K562 (cell line): ENCODE data around the gene TCOF1. TPM values are rescaled to one million over a fixed set of nuclear protein-coding genes. Genes with fewer than 3 reads are reported as not detected.
A peak's percentile ranks its signal among the peaks of the same experiment; 100 is the strongest.

Experiments used
- SPI1 ChIP-seq: IDR thresholded peaks from 2 replicates; pipeline ENCODE4 v1.6.1; 2011; ENCODE audit warnings: low read depth, low read length, control low read depth, borderline replicate concordance
- polyA plus RNA-seq, 8 experiments: library from polyadenylated mRNA; depleted of rRNA in 4 of 8; stranded (reverse) in 5 of 8; unstranded in 3 of 8; fragments of >200 nt; fragmentation: Nextera tagmentation in 2 of 8; fragmentation: Illumina TruSeq in 1 of 8; extraction: Ambion mirVana in 2 of 8; extraction: Trizol in 1 of 8; gene quantifications; 2 replicates each; pipeline versions ENCODE4 v1.2.1 to v1.2.3, GENCODE V29; 2011 to 2014; ENCODE audit warnings: inconsistent platforms in 1 of 8, missing spikeins in 1 of 8
- total RNA-seq, 7 experiments: library from RNA; depleted of rRNA in 6 of 7; stranded (reverse); fragments of >200 nt in 6 of 7; fragmentation: Illumina TruSeq in 2 of 7; extraction: Trizol in 2 of 7; gene quantifications; 2 replicates each; pipeline versions ENCODE4 v1.2.1 to v1.2.3, GENCODE V29; 2011 to 2021; ENCODE audit warnings: low replicate concordance in 1 of 7
- TF ChIP-seq, protein P1 (sequence below), 2 experiments: fragments of 450-650 bp; formaldehyde crosslinking in 1 of 2; IDR thresholded peaks; 2 replicates each; pipeline versions ENCODE4 v1.4.0 to v1.6.1; 2014 to 2020; ENCODE audit warnings: mild to moderate bottlenecking in 2 of 2, borderline replicate concordance in 1 of 2, low read depth in 1 of 2

Gene TCOF1
- total and polyA plus RNA-seq, 9 of the 15 experiments (the other 6 are each of a cell fraction or from before 2014, with no cell fraction given) = 9.8 to 134 (median 61.7) TPM

DNA sequence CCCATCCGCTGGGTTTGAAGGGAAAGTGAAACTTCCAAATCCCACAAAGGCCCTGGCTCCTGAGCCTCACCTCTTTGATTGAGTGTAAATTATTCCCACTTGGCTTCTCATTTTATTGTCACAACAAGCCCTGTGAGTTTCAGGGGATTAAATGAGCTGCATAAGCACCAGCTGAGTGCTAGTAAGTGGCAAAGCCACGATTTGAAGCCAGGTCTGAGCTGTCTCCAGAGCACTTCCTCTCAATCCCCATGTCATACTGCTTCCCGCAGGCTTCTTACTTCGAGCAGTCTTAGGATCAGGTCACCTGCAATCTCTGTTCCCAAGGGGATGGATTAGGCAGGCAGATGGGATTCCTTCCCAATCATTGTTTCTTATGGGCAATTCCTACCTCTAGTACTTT is 74.1 kb downstream of the TCOF1 start (continued):
- TF ChIP-seq, protein P1, sequence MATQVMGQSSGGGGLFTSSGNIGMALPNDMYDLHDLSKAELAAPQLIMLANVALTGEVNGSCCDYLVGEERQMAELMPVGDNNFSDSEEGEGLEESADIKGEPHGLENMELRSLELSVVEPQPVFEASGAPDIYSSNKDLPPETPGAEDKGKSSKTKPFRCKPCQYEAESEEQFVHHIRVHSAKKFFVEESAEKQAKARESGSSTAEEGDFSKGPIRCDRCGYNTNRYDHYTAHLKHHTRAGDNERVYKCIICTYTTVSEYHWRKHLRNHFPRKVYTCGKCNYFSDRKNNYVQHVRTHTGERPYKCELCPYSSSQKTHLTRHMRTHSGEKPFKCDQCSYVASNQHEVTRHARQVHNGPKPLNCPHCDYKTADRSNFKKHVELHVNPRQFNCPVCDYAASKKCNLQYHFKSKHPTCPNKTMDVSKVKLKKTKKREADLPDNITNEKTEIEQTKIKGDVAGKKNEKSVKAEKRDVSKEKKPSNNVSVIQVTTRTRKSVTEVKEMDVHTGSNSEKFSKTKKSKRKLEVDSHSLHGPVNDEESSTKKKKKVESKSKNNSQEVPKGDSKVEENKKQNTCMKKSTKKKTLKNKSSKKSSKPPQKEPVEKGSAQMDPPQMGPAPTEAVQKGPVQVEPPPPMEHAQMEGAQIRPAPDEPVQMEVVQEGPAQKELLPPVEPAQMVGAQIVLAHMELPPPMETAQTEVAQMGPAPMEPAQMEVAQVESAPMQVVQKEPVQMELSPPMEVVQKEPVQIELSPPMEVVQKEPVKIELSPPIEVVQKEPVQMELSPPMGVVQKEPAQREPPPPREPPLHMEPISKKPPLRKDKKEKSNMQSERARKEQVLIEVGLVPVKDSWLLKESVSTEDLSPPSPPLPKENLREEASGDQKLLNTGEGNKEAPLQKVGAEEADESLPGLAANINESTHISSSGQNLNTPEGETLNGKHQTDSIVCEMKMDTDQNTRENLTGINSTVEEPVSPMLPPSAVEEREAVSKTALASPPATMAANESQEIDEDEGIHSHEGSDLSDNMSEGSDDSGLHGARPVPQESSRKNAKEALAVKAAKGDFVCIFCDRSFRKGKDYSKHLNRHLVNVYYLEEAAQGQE (IDR thresholded peaks at IDR 0.05; ENCODE audit: borderline replicate concordance) = no peak
- TF ChIP-seq, protein P1 (CRISPR knock-in tag; IDR thresholded peaks at IDR 0.05; ENCODE audit: low read depth) = no peak
- peak; percentile 48; the same call in 1 of the 2 replicates for TF ChIP-seq SPI1
